K562 (cell line): ENCODE results near the gene A1CF. TPM values are rescaled to one million over a fixed set of nuclear protein-coding genes. Genes with fewer than 3 reads are reported as not detected.

Source experiments
- ATAC-seq: fragments of 200-7000 bp; cut with Tn5 transposase; 3 replicates; pipeline ENCODE4 v1.9.1; 2020; ENCODE audit warnings: moderate library complexity
- BruUV-seq: library from RNA; stranded (reverse); fragments of 400-500 nt; replicated peaks from 2 replicates; lab custom pipeline; 2021; lab: Mats Ljungman, UMichigan
- CTCF ChIA-PET: fragments of 300-600 bp; formaldehyde crosslinking; extraction: SDS; loops from one replicate; lab custom pipeline; 2021; ENCODE audit warnings: low intra/inter-chr PET ratio; lab: Yijun Ruan, JAX
- POLR2A ChIA-PET: fragments of 300-600, 350-650 bp; sonication (Branson Sonifier 250); formaldehyde crosslinking; extraction: SDS; loops from one replicate; lab custom pipeline; 2021; ENCODE audit warnings: antibody characterized with exemption, inconsistent platforms; lab: Yijun Ruan, JAX
- DNase-seq, 4 experiments: peaks; one replicate each; pipeline versions ENCODE4 v3.0.0 to v3.0.0-alpha.2; 2011 to 2018; ENCODE audit warnings: low spot score in 3 of 4, mixed read lengths in 3 of 4; ENCODE audit errors: extremely low read depth in 1 of 4
- FAIRE-seq: peaks from 2 replicates; lab custom pipeline; 2011; peaks lifted over from hg19 to GRCh38; lab: Jason Lieb, UNC
- H2AFZ ChIP-seq: 2 replicates; pipeline ENCODE4 v1.6.0; 2011; ENCODE audit warnings: low read depth, low read length, control low read depth, inconsistent platforms
- H3K27ac ChIP-seq: fragments of 200-600 bp; 3 replicates; pipeline ENCODE4 v1.8.0; 2011; ENCODE audit warnings: low read depth, mild to moderate bottlenecking, control low read depth, inconsistent platforms, low read length, moderate library complexity, mixed read lengths; ENCODE audit errors: extremely low read depth
- H3K27me3 ChIP-seq, 2 experiments: fragments of 300-600 bp in 1 of 2; 2 replicates in 1 of 2; 3 replicates in 1 of 2; pipeline versions ENCODE4 v1.6.0 to v1.8.0; 2011; ENCODE audit warnings: inconsistent platforms in 2 of 2, low read length in 2 of 2, mild to moderate bottlenecking in 1 of 2, mixed read lengths in 1 of 2, moderate library complexity in 1 of 2; ENCODE audit not compliant: control insufficient read depth in 2 of 2, insufficient read depth in 2 of 2
- H3K36me3 ChIP-seq: fragments of 300-600 bp; 3 replicates; pipeline ENCODE4 v1.8.0; 2011; ENCODE audit warnings: mild to moderate bottlenecking, low read length, inconsistent platforms; ENCODE audit not compliant: control insufficient read depth, insufficient read depth
- H3K4me1 ChIP-seq, 2 experiments: fragments of 200-600 bp in 1 of 2; replicated peaks in 1 of 2; 2 replicates in 1 of 2; 3 replicates in 1 of 2; pipeline versions ENCODE4 v1.5.1 to v1.8.0; 2011; ENCODE audit warnings: inconsistent platforms in 2 of 2, low read length in 2 of 2, mild to moderate bottlenecking in 1 of 2, mixed read lengths in 1 of 2, moderate library complexity in 1 of 2; ENCODE audit not compliant: control insufficient read depth in 2 of 2, insufficient read depth in 2 of 2
- H3K4me2 ChIP-seq: 2 replicates; pipeline ENCODE4 v1.6.1; 2011; ENCODE audit warnings: low read length, control low read depth, inconsistent platforms, mixed read lengths; ENCODE audit not compliant: insufficient read depth
- H3K4me3 ChIP-seq: fragments of 200-600 bp; sonication (generic), shearing (Covaris generic); 2 replicates; pipeline ENCODE4 v1.5.1; 2016; ENCODE audit warnings: control low read depth, inconsistent platforms
- H3K79me2 ChIP-seq: fragments of 200-600 bp; 3 replicates; pipeline ENCODE4 v1.8.0; 2011; ENCODE audit warnings: low read length, inconsistent platforms; ENCODE audit not compliant: control insufficient read depth, insufficient read depth
- H3K9ac ChIP-seq, 2 experiments: 2 replicates each; pipeline versions ENCODE4 v1.6.0 to v1.6.1; 2011; ENCODE audit warnings: low read depth in 2 of 2, low read length in 2 of 2, control low read depth in 1 of 2, inconsistent platforms in 1 of 2, mild to moderate bottlenecking in 1 of 2, mixed read lengths in 1 of 2; ENCODE audit not compliant: insufficient read depth in 1 of 2
- H3K9me1 ChIP-seq: one replicate; pipeline ENCODE4 v1.6.0; 2011; ENCODE audit warnings: inconsistent platforms, mild to moderate bottlenecking, low read length, moderate library complexity; ENCODE audit not compliant: control insufficient read depth, insufficient read depth
- H3K9me3 ChIP-seq: replicated peaks from 2 replicates; pipeline ENCODE4 v1.5.1; 2011; ENCODE audit warnings: low read depth, low read length, inconsistent platforms; ENCODE audit not compliant: control insufficient read depth, insufficient read depth
- H4K20me1 ChIP-seq: replicated peaks from 2 replicates; pipeline ENCODE4 v1.6.1; 2011; ENCODE audit warnings: low read length, inconsistent platforms, mixed read lengths; ENCODE audit not compliant: control insufficient read depth, insufficient read depth
- ATF7 ChIP-seq: fragments of 450-650 bp; IDR thresholded peaks from 2 replicates; pipeline ENCODE4 v1.7.1; 2014; ENCODE audit warnings: mild to moderate bottlenecking, moderate library complexity
- LCOR ChIP-seq: sonication (generic); formaldehyde crosslinking; IDR thresholded peaks from 2 replicates; pipeline ENCODE4 v1.8.0; 2022; ENCODE audit warnings: mild to moderate bottlenecking, missing genetic modification reagents
- MXI1 ChIP-seq: IDR thresholded peaks from 2 replicates; pipeline ENCODE4 v1.6.1; 2011; ENCODE audit warnings: low read depth, mild to moderate bottlenecking, improper control_type of control experiment, low read length
- NR1H2 ChIP-seq: sonication (generic); formaldehyde crosslinking; IDR thresholded peaks from 2 replicates; pipeline ENCODE4 v1.4.0; 2020; ENCODE audit warnings: mild to moderate bottlenecking, missing genetic modification reagents
- NUFIP1 ChIP-seq: fragments of 450-650 bp; IDR thresholded peaks from 2 replicates; pipeline ENCODE4 v1.6.1; 2018; ENCODE audit not compliant: partially characterized antibody
- PYGO2 ChIP-seq: fragments of 450-650 bp; IDR thresholded peaks from 2 replicates; pipeline ENCODE4 v1.6.1; 2016; ENCODE audit warnings: mild to moderate bottlenecking, missing genetic modification characterization, moderate library complexity, missing compliant biosample characterization
- RFX5 ChIP-seq: IDR thresholded peaks from 2 replicates; pipeline ENCODE4 v1.6.1; 2011; ENCODE audit warnings: low read depth, mild to moderate bottlenecking, improper control_type of control experiment, low read length
- TFAM ChIP-seq: fragments of 250-450 bp; sonication (Bioruptor Pico); conservative IDR thresholded peaks from 2 replicates; pipeline ENCODE4 v1.5.0; 2021; ENCODE audit warnings: mild to moderate bottlenecking, moderate library complexity
- ZNF197 ChIP-seq: fragments of 200-800 bp; sonication (Bioruptor generic); IDR thresholded peaks from 2 replicates; pipeline ENCODE4 v1.6.1; 2016; ENCODE audit warnings: low read depth, missing genetic modification characterization, missing compliant biosample characterization
- WGBS: fragments of 100-300 bp; shearing (Covaris generic); methylation state at CpG from one replicate; pipeline ENCODE4 v1.1.6; 2016; ENCODE audit warnings: low coverage, mixed read lengths; ENCODE audit not compliant: insufficient coverage; ENCODE audit errors: missing lambda C conversion rate; 5-methylcytosine and 5-hydroxymethylcytosine counted together
- in situ Hi-C: fragments of 300-500 bp; cut with MboI; formaldehyde crosslinking; loops from 4 replicates; pipeline ENCODE4 v1.15.0; 2018; ENCODE audit warnings: inconsistent platforms, mixed read lengths
- intact Hi-C: fragments of 100-400 bp; cut with micrococcal nuclease; formaldehyde crosslinking; loops from 2 replicates; pipeline ENCODE4 v1.14.2; 2022
- polyA plus RNA-seq, 8 experiments: library from polyadenylated mRNA; depleted of rRNA in 4 of 8; stranded (reverse) in 5 of 8; unstranded in 3 of 8; fragments of >200 nt; fragmentation: Nextera tagmentation in 2 of 8; fragmentation: Illumina TruSeq in 1 of 8; extraction: Ambion mirVana in 2 of 8; extraction: Trizol in 1 of 8; gene quantifications; 2 replicates each; pipeline versions ENCODE4 v1.2.1 to v1.2.3, GENCODE V29; 2011 to 2014; ENCODE audit warnings: inconsistent platforms in 1 of 8, missing spikeins in 1 of 8
- total RNA-seq, 7 experiments: library from RNA; depleted of rRNA in 6 of 7; stranded (reverse); fragments of >200 nt in 6 of 7; fragmentation: Illumina TruSeq in 2 of 7; extraction: Trizol in 2 of 7; gene quantifications; 2 replicates each; pipeline versions ENCODE4 v1.2.1 to v1.2.3, GENCODE V29; 2011 to 2021; ENCODE audit warnings: low replicate concordance in 1 of 7
- TF ChIP-seq, protein P1 (sequence below): fragments of 450-650 bp; IDR thresholded peaks from 2 replicates; pipeline ENCODE4 v1.6.1; 2016; ENCODE audit warnings: mild to moderate bottlenecking
- TF ChIP-seq, protein P2 (sequence below): fragments of 250-450 bp; sonication (Bioruptor Pico); IDR thresholded peaks from 2 replicates; pipeline ENCODE4 v1.8.0; 2021; ENCODE audit warnings: mild to moderate bottlenecking, moderate library complexity
- TF ChIP-seq, protein P3 (sequence below): IDR thresholded peaks from 3 replicates; pipeline ENCODE4 v1.6.1; 2011; ENCODE audit warnings: borderline replicate concordance, mild to moderate bottlenecking, moderate library complexity; ENCODE audit not compliant: insufficient read length; ENCODE audit errors: extremely low read depth
- TF ChIP-seq, protein P4 (sequence below): fragments of 250-450 bp; sonication (Bioruptor Pico); IDR thresholded peaks from 2 replicates; pipeline ENCODE4 v1.8.0; 2022; ENCODE audit warnings: inconsistent platforms, mild to moderate bottlenecking, moderate library complexity, borderline replicate concordance

Gene A1CF
- total and polyA plus RNA-seq, 9 of the 15 experiments (the other 6 are each of a cell fraction or from before 2014, with no cell fraction given) = 0.11 TPM; not detected in 8

DNA sequence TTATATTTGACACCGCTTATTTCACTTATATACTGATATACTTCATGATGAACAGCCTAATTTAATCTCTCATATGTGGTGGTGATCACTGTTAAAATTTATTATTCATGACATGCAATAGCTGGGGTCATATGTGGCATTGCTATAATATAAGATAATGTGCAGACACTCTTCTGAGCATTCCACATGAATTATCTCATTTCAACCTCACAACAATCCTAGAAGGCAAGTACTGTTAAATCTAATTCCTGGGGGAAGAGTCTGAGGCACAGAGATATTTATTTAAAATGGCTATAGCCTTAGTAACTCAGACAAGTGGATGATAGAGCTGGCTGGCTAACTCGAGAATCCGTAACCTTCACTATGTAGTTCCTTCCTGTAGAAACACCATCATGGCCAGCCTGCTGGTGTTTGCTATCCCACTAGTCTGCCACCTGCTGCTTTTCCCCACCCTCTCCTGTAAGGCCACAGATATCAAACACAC, 46.6 kb upstream of the A1CF start:
- 2% methylated on average over 3 of the region's 3 CpGs for WGBS
- in situ Hi-C loops = no loop called here
- TF ChIP-seq PYGO2 (tag) = no peak
- TF ChIP-seq, protein P1, sequence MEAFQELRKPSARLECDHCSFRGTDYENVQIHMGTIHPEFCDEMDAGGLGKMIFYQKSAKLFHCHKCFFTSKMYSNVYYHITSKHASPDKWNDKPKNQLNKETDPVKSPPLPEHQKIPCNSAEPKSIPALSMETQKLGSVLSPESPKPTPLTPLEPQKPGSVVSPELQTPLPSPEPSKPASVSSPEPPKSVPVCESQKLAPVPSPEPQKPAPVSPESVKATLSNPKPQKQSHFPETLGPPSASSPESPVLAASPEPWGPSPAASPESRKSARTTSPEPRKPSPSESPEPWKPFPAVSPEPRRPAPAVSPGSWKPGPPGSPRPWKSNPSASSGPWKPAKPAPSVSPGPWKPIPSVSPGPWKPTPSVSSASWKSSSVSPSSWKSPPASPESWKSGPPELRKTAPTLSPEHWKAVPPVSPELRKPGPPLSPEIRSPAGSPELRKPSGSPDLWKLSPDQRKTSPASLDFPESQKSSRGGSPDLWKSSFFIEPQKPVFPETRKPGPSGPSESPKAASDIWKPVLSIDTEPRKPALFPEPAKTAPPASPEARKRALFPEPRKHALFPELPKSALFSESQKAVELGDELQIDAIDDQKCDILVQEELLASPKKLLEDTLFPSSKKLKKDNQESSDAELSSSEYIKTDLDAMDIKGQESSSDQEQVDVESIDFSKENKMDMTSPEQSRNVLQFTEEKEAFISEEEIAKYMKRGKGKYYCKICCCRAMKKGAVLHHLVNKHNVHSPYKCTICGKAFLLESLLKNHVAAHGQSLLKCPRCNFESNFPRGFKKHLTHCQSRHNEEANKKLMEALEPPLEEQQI = no peak
- no peak for TF ChIP-seq LCOR (CRISPR knock-in tag)
- TF ChIP-seq MXI1 = no peak
- TF ChIP-seq, protein P2, sequence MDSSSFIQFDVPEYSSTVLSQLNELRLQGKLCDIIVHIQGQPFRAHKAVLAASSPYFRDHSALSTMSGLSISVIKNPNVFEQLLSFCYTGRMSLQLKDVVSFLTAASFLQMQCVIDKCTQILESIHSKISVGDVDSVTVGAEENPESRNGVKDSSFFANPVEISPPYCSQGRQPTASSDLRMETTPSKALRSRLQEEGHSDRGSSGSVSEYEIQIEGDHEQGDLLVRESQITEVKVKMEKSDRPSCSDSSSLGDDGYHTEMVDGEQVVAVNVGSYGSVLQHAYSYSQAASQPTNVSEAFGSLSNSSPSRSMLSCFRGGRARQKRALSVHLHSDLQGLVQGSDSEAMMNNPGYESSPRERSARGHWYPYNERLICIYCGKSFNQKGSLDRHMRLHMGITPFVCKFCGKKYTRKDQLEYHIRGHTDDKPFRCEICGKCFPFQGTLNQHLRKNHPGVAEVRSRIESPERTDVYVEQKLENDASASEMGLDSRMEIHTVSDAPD = no peak
- TF ChIP-seq, protein P3, sequence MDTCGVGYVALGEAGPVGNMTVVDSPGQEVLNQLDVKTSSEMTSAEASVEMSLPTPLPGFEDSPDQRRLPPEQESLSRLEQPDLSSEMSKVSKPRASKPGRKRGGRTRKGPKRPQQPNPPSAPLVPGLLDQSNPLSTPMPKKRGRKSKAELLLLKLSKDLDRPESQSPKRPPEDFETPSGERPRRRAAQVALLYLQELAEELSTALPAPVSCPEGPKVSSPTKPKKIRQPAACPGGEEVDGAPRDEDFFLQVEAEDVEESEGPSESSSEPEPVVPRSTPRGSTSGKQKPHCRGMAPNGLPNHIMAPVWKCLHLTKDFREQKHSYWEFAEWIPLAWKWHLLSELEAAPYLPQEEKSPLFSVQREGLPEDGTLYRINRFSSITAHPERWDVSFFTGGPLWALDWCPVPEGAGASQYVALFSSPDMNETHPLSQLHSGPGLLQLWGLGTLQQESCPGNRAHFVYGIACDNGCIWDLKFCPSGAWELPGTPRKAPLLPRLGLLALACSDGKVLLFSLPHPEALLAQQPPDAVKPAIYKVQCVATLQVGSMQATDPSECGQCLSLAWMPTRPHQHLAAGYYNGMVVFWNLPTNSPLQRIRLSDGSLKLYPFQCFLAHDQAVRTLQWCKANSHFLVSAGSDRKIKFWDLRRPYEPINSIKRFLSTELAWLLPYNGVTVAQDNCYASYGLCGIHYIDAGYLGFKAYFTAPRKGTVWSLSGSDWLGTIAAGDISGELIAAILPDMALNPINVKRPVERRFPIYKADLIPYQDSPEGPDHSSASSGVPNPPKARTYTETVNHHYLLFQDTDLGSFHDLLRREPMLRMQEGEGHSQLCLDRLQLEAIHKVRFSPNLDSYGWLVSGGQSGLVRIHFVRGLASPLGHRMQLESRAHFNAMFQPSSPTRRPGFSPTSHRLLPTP = no peak
- TF ChIP-seq NUFIP1 = no peak
- no peak for TF ChIP-seq RFX5
- TF ChIP-seq TFAM = no peak
- TF ChIP-seq ATF7 = no peak
- TF ChIP-seq NR1H2 = no peak
- TF ChIP-seq, protein P4, sequence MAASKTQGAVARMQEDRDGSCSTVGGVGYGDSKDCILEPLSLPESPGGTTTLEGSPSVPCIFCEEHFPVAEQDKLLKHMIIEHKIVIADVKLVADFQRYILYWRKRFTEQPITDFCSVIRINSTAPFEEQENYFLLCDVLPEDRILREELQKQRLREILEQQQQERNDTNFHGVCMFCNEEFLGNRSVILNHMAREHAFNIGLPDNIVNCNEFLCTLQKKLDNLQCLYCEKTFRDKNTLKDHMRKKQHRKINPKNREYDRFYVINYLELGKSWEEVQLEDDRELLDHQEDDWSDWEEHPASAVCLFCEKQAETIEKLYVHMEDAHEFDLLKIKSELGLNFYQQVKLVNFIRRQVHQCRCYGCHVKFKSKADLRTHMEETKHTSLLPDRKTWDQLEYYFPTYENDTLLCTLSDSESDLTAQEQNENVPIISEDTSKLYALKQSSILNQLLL (CRISPR knock-in tag) = no peak
- no peak for TF ChIP-seq ZNF197 (CRISPR knock-in tag)

More for the DNA sequence above, 46.6 kb upstream of the A1CF start:
- Histone ChIP-seq H3K4me3 (no peak overlapping the region), H3K4me2 (no peak overlapping the region), H3K27ac (no peak overlapping the region), H4K20me1 (no peaks in the 10 kb centered on the region), H3K4me1 (no peaks in the 10 kb centered on the region), H3K79me2 (no peaks in the 10 kb centered on the region), H3K9ac (no peak overlapping the region), H3K36me3 (no peaks in the 10 kb centered on the region), H2AFZ (no peak overlapping the region), H3K9me1 (no peaks in the 10 kb centered on the region), H3K9me3 (no peaks in the 10 kb centered on the region), H3K27me3 (no peaks in the 10 kb centered on the region)
- BruUV-seq = no TSS peak
- ChIA-PET CTCF (no interaction called here), POLR2A (no interaction called here)
- intact Hi-C loops = no loop called here
- ATAC-seq (no peak), FAIRE-seq (no peak), DNase-seq (no peak)
